TTC549 (cell line): ENCODE measurements around the gene ERF.

Source experiments
- FAIRE-seq: peaks from 2 replicates; lab custom pipeline; 2012; peaks lifted over from hg19 to GRCh38; lab: Jason Lieb, UNC

Gene ERF

GRCh38 chr19:42208612-42209011, 46.3 kb downstream of the ERF start:
- FAIRE-seq: no peak

GRCh38 chr19:42207767-42208271, 47.1 kb downstream of the ERF start:
- no peak for FAIRE-seq

GRCh38 chr19:42206871-42207755, 47.8 kb downstream of the ERF start:
- no peak for FAIRE-seq

GRCh38 chr19:42204664-42205063, 50.3 kb downstream of the ERF start:
- FAIRE-seq: no peak

- no peak for FAIRE-seq
These were observed 51.2 kb downstream of the ERF start for GRCh38 chr19:42203700-42204099.

- no peak for FAIRE-seq
These were observed 52.5 kb downstream of the ERF start for GRCh38 chr19:42202290-42202880.

- no peak for FAIRE-seq
These were observed 53.2 kb downstream of the ERF start for GRCh38 chr19:42201489-42202289.

GRCh38 chr19:42200116-42200715, 54.7 kb downstream of the ERF start:
- FAIRE-seq: no peak

GRCh38 chr19:42199440-42200115, 55.4 kb downstream of the ERF start:
- FAIRE-seq: no peak

- no peak for FAIRE-seq
These were observed 56.1 kb downstream of the ERF start for GRCh38 chr19:42198676-42199439.
